ENCODE results near the gene CEACAM19.
"Not testable (repeated sequence)": the region's sequence is repeated elsewhere in the genome, so short reads cannot be mapped to it uniquely, and the experiment has no call there.

CEACAM19 gene

GRCh38 chr19:44682807-44683206 lies 11.5 kb downstream of the CEACAM19 start:
- no peak overlapping the region for H3K27ac ChIP-seq (ENCODE audit: low read depth, low read length)
- no peak overlapping the region for H3K4me2 ChIP-seq (ENCODE audit: low read depth, low read length, poor library complexity, severe bottlenecking)
- no peak overlapping the region for H3K9ac ChIP-seq (ENCODE audit: low read length)
- H4K20me1 ChIP-seq (ENCODE audit: low read depth, low read length) = no peaks in the 10 kb centered on the region
- H3K4me3 ChIP-seq (ENCODE audit: insufficient read depth, low read length, poor library complexity, severe bottlenecking) = no peak overlapping the region
- H2AFZ ChIP-seq (ENCODE audit: low read depth, low read length, severe bottlenecking) = no peak overlapping the region
- no peaks in the 10 kb centered on the region for H3K79me2 ChIP-seq (ENCODE audit: insufficient read depth, low read length)
- no peaks in the 10 kb centered on the region for H3K9me3 ChIP-seq (ENCODE audit: insufficient read depth, low read length)
- H3K27me3 ChIP-seq (ENCODE audit: low read length) = no peaks in the 10 kb centered on the region
- no peaks in the 10 kb centered on the region for H3K9me2 ChIP-seq (replicated peaks; ENCODE audit: insufficient read depth, low read length)
- no peaks in the 10 kb centered on the region for H3F3A ChIP-seq (ENCODE audit: insufficient read depth)
- TF ChIP-seq CTCF (IDR thresholded peaks at IDR 0.05; ENCODE audit: insufficient read depth, low read length, poor library complexity, severe bottlenecking) (no peak), EZH2phosphoT487 (conservative IDR thresholded peaks at IDR 0.05; ENCODE audit: low read length) (no peak)
- no peaks in the 10 kb centered on the region for H3K36me3 ChIP-seq (ENCODE audit: low read length)

GRCh38 chr19:44683434-44684210 lies 12.3 kb downstream of the CEACAM19 start:
- Histone ChIP-seq H3K9ac (ENCODE audit: low read length) (no peak overlapping the region), H3K36me3 (ENCODE audit: low read length) (no peaks in the 10 kb centered on the region), H2AFZ (ENCODE audit: low read depth, low read length, severe bottlenecking) (no peak overlapping the region), H3K4me2 (ENCODE audit: low read depth, low read length, poor library complexity, severe bottlenecking) (no peak overlapping the region), H3F3A (ENCODE audit: insufficient read depth) (no peaks in the 10 kb centered on the region), H4K20me1 (ENCODE audit: low read depth, low read length) (no peaks in the 10 kb centered on the region), H3K9me3 (ENCODE audit: insufficient read depth, low read length) (no peaks in the 10 kb centered on the region), H3K27ac (ENCODE audit: low read depth, low read length) (no peak overlapping the region), H3K4me3 (ENCODE audit: insufficient read depth, low read length, poor library complexity, severe bottlenecking) (no peak overlapping the region), H3K9me2 (replicated peaks; ENCODE audit: insufficient read depth, low read length) (no peaks in the 10 kb centered on the region), H3K79me2 (ENCODE audit: insufficient read depth, low read length) (no peaks in the 10 kb centered on the region), H3K27me3 (ENCODE audit: low read length) (no peaks in the 10 kb centered on the region)
- TF ChIP-seq CTCF (IDR thresholded peaks at IDR 0.05; ENCODE audit: insufficient read depth, low read length, poor library complexity, severe bottlenecking) (no peak), EZH2phosphoT487 (conservative IDR thresholded peaks at IDR 0.05; ENCODE audit: low read length) (no peak)

GRCh38 chr19:44684396-44684795 lies 13.1 kb downstream of the CEACAM19 start:
- not testable (repeated sequence) for H3K36me3 ChIP-seq (ENCODE audit: low read length); H3K4me2 ChIP-seq (ENCODE audit: low read depth, low read length, poor library complexity, severe bottlenecking)

More at GRCh38 chr19:44684396-44684795, 13.1 kb downstream of the CEACAM19 start:
- not testable (repeated sequence) for H3K27me3 ChIP-seq (ENCODE audit: low read length); H3K79me2 ChIP-seq (ENCODE audit: insufficient read depth, low read length); H3K9me2 ChIP-seq (replicated peaks; ENCODE audit: insufficient read depth, low read length); H3K9ac ChIP-seq (ENCODE audit: low read length); H2AFZ ChIP-seq (ENCODE audit: low read depth, low read length, severe bottlenecking); H3K4me3 ChIP-seq (ENCODE audit: insufficient read depth, low read length, poor library complexity, severe bottlenecking); H3F3A ChIP-seq (ENCODE audit: insufficient read depth); H3K9me3 ChIP-seq (ENCODE audit: insufficient read depth, low read length); H4K20me1 ChIP-seq (ENCODE audit: low read depth, low read length); H3K27ac ChIP-seq (ENCODE audit: low read depth, low read length)
